OCI-LY1 (cell line): Measurements from ENCODE around the gene KAT8.

Source experiments
- H2AFZ ChIP-seq: fragments of 200-600 bp; sonication (generic), shearing (Covaris generic); 2 replicates; pipeline ENCODE4 v1.6.0; 2014; ENCODE audit warnings: antibody characterized with exemption, mild to moderate bottlenecking, low read length
- H3F3A ChIP-seq: fragments of 200-600 bp; sonication (generic), shearing (Covaris generic); 2 replicates; pipeline ENCODE4 v1.6.0; 2014; ENCODE audit warnings: mild to moderate bottlenecking, antibody characterized with exemption, low read length, moderate library complexity; ENCODE audit not compliant: insufficient read depth
- H3K27ac ChIP-seq: fragments of 200-600 bp; sonication (generic); 2 replicates; pipeline ENCODE4 v1.5.1; 2014; ENCODE audit warnings: low read length, mixed run types, mild to moderate bottlenecking, low read depth; ENCODE audit not compliant: poor library complexity, severe bottlenecking
- H3K27me3 ChIP-seq: fragments of 200-600 bp; sonication (generic); 2 replicates; pipeline ENCODE4 v1.6.0; 2014; ENCODE audit warnings: antibody characterized with exemption, mild to moderate bottlenecking, low read length, moderate library complexity; ENCODE audit not compliant: insufficient read depth
- H3K36me3 ChIP-seq: fragments of 200-600 bp; sonication (generic); 2 replicates; pipeline ENCODE4 v1.6.1; 2014; ENCODE audit warnings: mild to moderate bottlenecking, antibody characterized with exemption, low read length, moderate library complexity, mixed read lengths; ENCODE audit not compliant: insufficient read depth
- H3K4me1 ChIP-seq: fragments of 200-600 bp; sonication (generic); 2 replicates; pipeline ENCODE4 v1.5.1; 2014; ENCODE audit warnings: mild to moderate bottlenecking, low read length, moderate library complexity; ENCODE audit not compliant: insufficient read depth, severe bottlenecking
- H3K4me2 ChIP-seq: fragments of 200-600 bp; sonication (generic), shearing (Covaris generic); 2 replicates; pipeline ENCODE4 v1.6.1; 2014; ENCODE audit warnings: low read length
- H3K4me3 ChIP-seq: fragments of 200-600 bp; sonication (generic); 2 replicates; pipeline ENCODE4 v1.5.1; 2014; ENCODE audit warnings: low read length, low read depth, mild to moderate bottlenecking, mixed read lengths; ENCODE audit not compliant: poor library complexity, severe bottlenecking
- H3K79me2 ChIP-seq: fragments of 200-600 bp; shearing (Covaris generic); 2 replicates; pipeline ENCODE4 v1.6.1; 2016; ENCODE audit warnings: mixed run types, low read length, mixed read lengths; ENCODE audit not compliant: insufficient read depth
- H3K9ac ChIP-seq: fragments of 200-600 bp; sonication (generic), shearing (Covaris generic); 2 replicates; pipeline ENCODE4 v1.6.1; 2014; ENCODE audit warnings: mild to moderate bottlenecking, low read length, mixed read lengths
- H3K9me2 ChIP-seq: fragments of 200-600 bp; sonication (generic), shearing (Covaris generic); 2 replicates; pipeline ENCODE4 v1.6.1; 2014; ENCODE audit warnings: low read depth, mild to moderate bottlenecking, low read length, mixed read lengths
- H3K9me3 ChIP-seq: fragments of 200-600 bp; shearing (Covaris generic); 2 replicates; pipeline ENCODE4 v1.6.1; 2014; ENCODE audit warnings: low read length, mixed read lengths
- H4K20me1 ChIP-seq: fragments of 200-600 bp; sonication (generic), shearing (Covaris generic); 2 replicates; pipeline ENCODE4 v1.6.0; 2016; ENCODE audit warnings: mild to moderate bottlenecking, low read length; ENCODE audit not compliant: insufficient read depth
- CTCF ChIP-seq: fragments of 200-600 bp; sonication (generic), shearing (Covaris generic); IDR thresholded peaks from 2 replicates; pipeline ENCODE4 v1.5.1; 2017; ENCODE audit warnings: mild to moderate bottlenecking, antibody characterized with exemption, low read length, moderate library complexity, mixed read lengths
- EZH2 ChIP-seq: fragments of 200-600 bp; sonication (generic), shearing (Covaris generic); IDR thresholded peaks from 2 replicates; pipeline ENCODE4 v1.8.0; 2017; ENCODE audit warnings: borderline replicate concordance, mixed run types, mild to moderate bottlenecking, antibody characterized with exemption, low read length, moderate library complexity, mixed read lengths

KAT8 gene

GRCh38 chr16:31132303-31132979 is 15.0 kb downstream of the KAT8 start:
- Histone ChIP-seq H3K4me2 (no peak overlapping the region), H3K79me2 (no peaks in the 10 kb centered on the region), H3F3A (no peaks in the 10 kb centered on the region), H4K20me1 (no peaks in the 10 kb centered on the region), H3K27ac (no peak overlapping the region), H3K36me3 (peaks cover 20% of the 10 kb centered on the region), H2AFZ (no peak overlapping the region), H3K27me3 (peaks cover 8% of the 10 kb centered on the region; the same call in 1 of the 2 replicates), H3K9me3 (no peaks in the 10 kb centered on the region), H3K4me3 (no peak overlapping the region), H3K9ac (no peak overlapping the region), H3K9me2 (no peaks in the 10 kb centered on the region), H3K4me1 (no peaks in the 10 kb centered on the region)
- TF ChIP-seq EZH2 (no peak), CTCF (no peak)

- Histone ChIP-seq H2AFZ (no peak overlapping the region), H3K79me2 (no peaks in the 10 kb centered on the region), H3K9ac (no peak overlapping the region), H3K4me1 (no peaks in the 10 kb centered on the region), H4K20me1 (no peaks in the 10 kb centered on the region), H3K4me2 (no peak overlapping the region), H3K27me3 (peaks cover 8% of the 10 kb centered on the region; the same call in 1 of the 2 replicates), H3F3A (no peaks in the 10 kb centered on the region), H3K9me2 (no peaks in the 10 kb centered on the region), H3K4me3 (no peak overlapping the region), H3K27ac (no peak overlapping the region), H3K36me3 (peaks cover 16% of the 10 kb centered on the region), H3K9me3 (no peaks in the 10 kb centered on the region)
- no peak for TF ChIP-seq EZH2
- TF ChIP-seq CTCF, result no peak
Observed at GRCh38 chr16:31133046-31133501, 15.6 kb downstream of the KAT8 start.

- TF ChIP-seq CTCF (no peak), EZH2 (no peak)
- H3K27me3 ChIP-seq, result peaks cover 8% of the 10 kb centered on the region; the same call in 1 of the 2 replicates
- no peaks in the 10 kb centered on the region for H3K9me2 ChIP-seq
- no peaks in the 10 kb centered on the region for H3K79me2 ChIP-seq
- H3K4me3 ChIP-seq, result no peak overlapping the region
- H3K4me2 ChIP-seq, result no peak overlapping the region
- no peak overlapping the region for H2AFZ ChIP-seq
- no peak overlapping the region for H3K9ac ChIP-seq
- no peaks in the 10 kb centered on the region for H3K9me3 ChIP-seq
- H4K20me1 ChIP-seq, result no peaks in the 10 kb centered on the region
- no peaks in the 10 kb centered on the region for H3F3A ChIP-seq
- H3K27ac ChIP-seq, result no peak overlapping the region
- H3K36me3 ChIP-seq, result peaks cover 15% of the 10 kb centered on the region
- no peaks in the 10 kb centered on the region for H3K4me1 ChIP-seq
Observed at GRCh38 chr16:31134091-31134571, 16.7 kb downstream of the KAT8 start.
